NCI-H2196 (cell line): ENCODE measurements around the gene CBLC.

Experiments
- DNase-seq: peaks from one replicate; lab custom pipeline; 2025; ENCODE audit not compliant: unreplicated experiment; lab: John Stamatoyannopoulos, UW

CBLC gene

DNA sequence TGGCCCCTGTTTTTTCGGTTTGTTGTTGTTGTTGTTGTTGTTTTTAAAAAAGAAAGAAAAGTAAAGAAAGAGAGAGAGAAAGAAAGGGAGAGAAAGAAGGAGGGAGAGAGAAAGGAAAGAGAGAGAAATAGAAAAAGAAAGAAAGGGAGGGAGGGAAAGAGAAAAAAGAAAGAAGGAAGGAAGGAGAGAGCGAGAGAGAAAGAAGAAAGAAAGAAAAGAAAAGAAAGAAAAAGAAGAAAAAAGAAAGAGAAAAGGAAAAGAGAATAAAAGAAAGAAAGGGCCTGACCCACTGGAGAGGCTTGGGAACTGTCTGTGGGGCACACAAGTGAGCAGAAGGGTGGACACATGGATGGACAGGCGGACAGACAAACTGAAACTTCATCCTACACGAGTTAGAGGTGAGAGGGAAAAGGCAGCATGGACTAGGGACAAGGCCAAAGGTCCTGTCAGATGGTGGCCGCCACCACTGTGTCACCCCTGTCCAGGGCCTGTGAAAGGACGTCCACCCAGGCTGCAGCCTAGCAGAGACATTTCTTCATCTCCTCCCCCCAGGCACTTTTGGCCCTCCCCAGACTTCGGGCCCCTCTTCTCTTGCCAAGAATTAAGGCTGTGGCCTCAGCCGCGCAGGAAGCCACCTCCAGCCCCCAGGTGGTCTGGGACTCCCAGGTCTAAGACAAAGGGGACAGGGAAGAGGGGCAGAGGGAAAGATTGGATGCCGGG lies 22.1 kb downstream of the CBLC start:
- no peak for DNase-seq

DNA sequence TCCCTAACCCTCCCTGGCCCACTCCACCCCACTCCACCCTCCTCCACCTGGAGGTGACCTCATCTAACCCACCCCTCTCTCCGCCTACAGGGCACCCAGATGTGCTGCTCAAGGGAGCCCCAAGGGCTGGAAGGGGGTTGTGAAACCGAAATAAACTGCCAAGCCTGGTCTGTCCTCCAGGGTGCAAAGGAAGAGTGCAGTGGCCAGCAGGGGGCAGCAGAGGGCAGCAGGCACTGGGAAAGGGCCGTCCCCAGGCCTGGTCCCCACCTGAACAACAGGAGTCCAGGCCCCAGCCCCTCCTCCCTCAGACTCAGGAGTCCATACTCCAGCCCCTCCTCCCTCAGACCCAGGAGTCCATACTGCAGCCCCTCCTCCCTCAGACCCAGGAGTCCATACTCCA lies 22.8 kb downstream of the CBLC start:
- peak; percentile 87 for DNase-seq

GRCh38 chr19:44803442-44804428 lies 26.0 kb downstream of the CBLC start:
- peak; percentile 43 for DNase-seq

GRCh38 chr19:44806291-44806690 lies 28.6 kb downstream of the CBLC start:
- no peak for DNase-seq

- DNase-seq = peak; percentile 88
Measured at GRCh38 chr19:44807162-44807561, 29.5 kb downstream of the CBLC start.

DNA sequence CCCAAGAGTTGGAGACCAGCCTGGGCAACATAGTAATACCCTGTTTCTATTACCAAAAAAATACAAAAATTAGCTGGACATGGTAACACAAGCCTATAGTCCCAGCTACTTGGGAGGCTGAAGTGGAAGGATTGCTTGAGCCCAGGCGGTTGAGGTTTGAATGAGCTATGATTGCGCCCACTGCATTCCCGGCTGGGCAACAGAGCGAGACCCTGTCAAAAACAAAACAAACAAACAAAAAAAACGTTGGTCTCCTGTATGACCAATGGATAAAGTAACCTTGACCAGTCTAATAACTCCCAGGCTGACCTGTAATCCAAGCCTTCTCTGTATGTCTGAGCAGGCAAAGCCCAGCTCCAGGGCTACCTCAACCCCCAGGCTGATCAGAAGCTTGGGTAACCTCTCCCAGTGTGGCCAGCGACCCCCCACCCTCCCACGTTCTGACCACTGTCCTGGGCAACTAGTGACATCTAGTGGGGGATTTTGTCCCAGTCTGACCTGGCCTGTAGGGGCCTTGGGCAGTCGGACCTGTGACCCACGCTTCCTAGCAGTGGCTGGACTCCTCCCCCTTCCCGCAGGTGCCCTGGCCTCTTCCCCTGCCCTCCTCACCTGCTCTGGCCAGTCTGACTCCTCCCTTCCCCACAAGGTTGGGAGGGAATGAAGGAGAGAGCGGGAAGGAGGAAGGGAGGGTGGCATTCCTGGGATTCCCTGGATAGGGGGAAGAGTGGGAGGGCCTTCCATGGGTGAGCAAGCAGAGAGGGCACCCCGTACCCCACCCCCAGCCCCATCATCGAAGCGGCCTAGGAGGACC lies 30.2 kb downstream of the CBLC start:
- peak; percentile 81 for DNase-seq

DNA sequence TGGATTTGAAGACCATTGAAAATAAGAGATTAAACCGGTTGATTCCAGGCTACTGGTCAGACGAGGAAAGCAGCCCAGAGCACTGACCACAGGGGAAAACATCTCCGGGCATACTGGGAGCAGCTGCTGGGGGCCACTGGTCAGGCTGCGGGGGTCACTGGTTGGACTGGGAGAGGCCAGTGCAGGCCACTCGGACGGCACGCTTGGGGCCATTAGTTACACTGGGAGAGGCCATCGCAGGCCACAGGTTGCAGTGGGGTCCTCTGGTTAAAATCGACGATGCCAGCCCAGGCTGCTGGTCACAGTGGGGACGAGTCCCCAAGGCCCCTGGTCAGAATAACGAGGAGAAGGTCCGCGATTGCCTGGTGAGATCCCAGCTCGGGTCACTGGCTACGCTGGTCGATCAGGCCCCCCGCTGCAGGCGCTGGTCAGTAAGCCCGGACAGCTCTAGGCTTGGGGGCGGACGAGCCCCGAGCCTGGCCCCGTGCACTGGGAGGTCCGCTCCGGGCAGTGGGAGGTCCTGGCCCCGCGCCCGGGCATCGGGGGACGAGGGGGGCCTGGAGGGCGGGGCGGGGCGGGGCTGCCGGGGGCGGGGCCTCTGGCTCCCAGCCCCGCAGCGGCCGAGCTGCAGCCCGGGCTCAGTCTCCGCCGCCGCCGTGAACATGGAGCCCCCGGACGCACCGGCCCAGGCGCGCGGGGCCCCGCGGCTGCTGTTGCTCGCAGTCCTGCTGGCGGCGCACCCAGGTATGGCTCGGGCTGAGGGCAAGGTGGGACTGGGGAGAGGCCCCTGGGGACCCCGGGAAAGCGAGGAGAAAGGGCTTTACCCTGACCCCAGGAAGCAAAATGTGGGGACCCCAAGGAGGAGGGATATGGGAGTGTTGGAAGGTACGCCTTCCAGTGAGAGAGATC lies 31.0 kb downstream of the CBLC start, which contains the start of gene BCAM:
Gene BCAM (plus strand): TSS at position 641 of the 909 bp plus-strand sequence. CDS start 22 bp downstream, at position 663.
- peak; percentile 83 for DNase-seq

- no peak for DNase-seq
Measured at GRCh38 chr19:44809577-44810233, 32.0 kb downstream of the CBLC start.

DNA sequence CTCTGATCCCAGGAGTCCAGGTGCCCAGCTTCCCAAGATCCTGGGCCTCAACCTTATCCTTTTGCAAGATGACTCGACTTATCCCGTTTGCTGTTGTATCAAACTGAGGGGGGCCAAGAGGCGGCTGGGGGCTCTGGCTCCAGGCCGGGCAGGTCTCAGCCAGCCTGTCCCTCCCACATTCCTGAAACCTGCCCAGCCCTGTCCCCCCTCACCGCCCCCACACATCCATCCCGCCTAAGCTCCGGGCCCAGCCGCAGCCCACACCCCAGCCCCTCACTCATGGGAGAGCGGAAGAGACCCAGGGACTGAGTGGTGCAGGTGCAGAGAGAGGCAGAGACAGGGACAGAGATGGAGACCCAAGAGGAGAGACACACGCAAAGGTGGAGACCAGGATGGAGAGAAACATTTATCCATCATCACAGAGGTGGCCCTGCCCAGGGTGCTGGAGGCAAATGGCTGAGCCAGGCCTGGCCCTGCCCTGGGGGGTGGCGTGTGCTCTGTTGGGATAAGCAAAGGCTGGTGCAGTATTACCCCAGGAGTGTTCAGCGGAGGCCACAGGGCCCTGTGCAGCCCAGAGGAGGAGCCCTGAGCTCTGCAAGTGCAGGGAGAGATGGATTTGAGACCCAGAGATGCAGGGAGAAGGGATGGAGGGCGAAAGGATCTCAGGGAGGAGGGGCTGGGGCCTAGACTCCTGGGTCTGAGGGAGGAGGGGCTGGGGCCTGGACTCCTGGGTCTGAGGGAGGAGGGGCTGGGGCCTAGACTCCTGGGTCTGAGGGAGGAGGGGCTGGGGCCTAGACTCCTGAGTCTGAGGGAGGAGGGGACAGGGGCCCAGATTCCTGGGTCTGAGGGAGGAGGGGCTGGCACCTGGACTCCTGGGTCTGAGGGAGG lies 32.8 kb downstream of the CBLC start:
- DNase-seq = no peak

DNA sequence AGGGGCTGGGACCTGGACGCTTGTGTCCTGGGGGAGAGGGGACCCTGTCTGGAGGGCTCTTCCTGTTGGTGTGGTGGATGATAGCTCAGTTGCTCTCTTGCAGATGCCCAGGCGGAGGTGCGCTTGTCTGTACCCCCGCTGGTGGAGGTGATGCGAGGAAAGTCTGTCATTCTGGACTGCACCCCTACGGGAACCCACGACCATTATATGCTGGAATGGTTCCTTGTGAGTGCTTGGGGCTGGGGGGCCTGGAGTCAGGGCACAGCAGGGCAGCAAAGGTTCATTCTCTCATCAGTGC lies 33.4 kb downstream of the CBLC start:
- no peak for DNase-seq

DNA sequence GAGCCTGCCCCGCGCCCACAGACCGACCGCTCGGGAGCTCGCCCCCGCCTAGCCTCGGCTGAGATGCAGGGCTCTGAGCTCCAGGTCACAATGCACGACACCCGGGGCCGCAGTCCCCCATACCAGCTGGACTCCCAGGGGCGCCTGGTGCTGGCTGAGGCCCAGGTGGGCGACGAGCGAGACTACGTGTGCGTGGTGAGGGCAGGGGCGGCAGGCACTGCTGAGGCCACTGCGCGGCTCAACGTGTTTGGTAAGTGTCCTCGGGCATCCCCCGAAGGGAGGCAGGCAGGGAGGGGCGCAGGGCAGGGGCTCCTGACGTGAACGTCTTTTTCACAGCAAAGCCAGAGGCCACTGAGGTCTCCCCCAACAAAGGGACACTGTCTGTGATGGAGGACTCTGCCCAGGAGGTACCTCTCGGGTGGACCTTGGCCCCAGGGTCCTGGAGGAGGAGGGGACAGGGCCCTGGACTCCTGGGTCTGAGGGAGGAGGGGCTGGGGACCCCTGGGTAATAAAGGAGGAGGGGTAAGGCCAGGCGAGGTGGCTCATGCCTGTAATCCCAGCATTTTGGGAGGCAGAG lies 34.5 kb downstream of the CBLC start:
- no peak for DNase-seq

- no peak for DNase-seq
Measured at GRCh38 chr19:44813070-44813840, 35.6 kb downstream of the CBLC start.

- DNase-seq = no peak
Measured at GRCh38 chr19:44813841-44814470, 36.3 kb downstream of the CBLC start.

DNA sequence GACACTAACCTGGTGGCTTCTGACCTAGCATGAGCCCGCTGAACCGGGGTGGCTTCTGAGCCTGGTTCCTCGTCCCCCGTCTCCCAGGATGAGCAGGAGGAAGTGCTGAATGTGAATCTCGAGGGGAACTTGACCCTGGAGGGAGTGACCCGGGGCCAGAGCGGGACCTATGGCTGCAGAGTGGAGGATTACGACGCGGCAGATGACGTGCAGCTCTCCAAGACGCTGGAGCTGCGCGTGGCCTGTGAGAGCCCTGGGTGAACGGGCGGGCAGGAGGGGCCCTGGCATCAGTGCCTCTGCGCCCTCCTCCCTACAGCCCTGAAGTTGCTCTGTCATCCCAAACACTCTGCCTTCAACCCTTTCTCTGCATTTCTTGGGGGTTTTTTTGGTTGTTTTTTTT lies 36.8 kb downstream of the CBLC start:
- DNase-seq = no peak

GRCh38 chr19:44816301-44816700 lies 38.6 kb downstream of the CBLC start:
- DNase-seq = no peak

GRCh38 chr19:44817725-44818465 lies 40.2 kb downstream of the CBLC start:
- DNase-seq = no peak
